GM18507 (cell line): ENCODE data around the gene PERM1.

Source experiments
- DNase-seq: peaks from one replicate; pipeline ENCODE4 v3.0.0; 2011; ENCODE audit warnings: low read depth; ENCODE audit not compliant: insufficient read length; ENCODE audit errors: extremely low spot score
- FAIRE-seq: peaks from 2 replicates; lab custom pipeline; 2011; peaks lifted over from hg19 to GRCh38; lab: Jason Lieb, UNC

PERM1 gene

DNA sequence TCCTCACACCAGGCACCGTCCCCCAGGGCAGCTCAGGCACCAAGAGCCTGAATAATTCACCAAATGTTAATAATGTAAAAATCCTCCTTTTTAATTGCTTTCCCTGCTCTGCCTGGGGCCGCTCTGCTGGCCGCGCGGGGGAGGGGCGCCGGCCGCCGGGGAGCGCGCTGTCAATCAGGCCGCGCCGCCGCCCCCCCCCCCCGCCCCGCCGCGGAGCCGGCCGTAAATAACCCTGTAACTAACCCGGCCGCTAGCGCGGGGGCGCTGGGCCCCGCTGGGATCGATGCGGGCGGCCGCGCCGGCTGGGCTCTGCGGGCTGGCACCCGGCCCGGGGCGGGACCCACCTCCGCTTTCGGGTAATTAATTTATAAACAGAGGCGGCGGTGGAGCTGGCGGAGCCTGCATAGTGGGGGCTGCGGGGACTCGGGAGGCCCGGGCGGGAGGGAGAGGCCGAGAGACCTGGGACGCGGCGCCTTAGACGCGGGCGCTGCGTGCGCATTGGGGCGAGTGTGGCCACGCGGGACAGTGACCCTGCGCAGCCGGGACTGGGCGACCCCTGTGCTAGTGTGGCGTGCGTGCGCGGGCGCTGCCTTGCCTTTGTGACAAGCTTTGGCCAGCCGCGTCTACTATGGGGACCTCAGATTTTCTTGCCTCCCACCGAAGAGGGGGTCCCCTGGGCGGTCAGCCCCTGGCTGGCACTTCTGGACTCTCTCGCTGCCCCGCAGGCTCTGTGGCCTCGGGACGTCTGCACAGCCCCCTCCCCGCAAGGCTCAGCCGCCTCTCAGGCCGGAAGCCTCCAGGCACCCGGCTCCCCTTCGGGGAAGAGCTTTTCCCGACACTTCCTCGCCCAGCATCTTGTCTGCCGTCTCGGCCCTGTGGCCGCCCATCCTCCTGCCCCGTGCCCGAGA lies 41.5 kb downstream of the PERM1 start:
- peak; percentile 46 for DNase-seq
- FAIRE-seq, result no peak

DNA sequence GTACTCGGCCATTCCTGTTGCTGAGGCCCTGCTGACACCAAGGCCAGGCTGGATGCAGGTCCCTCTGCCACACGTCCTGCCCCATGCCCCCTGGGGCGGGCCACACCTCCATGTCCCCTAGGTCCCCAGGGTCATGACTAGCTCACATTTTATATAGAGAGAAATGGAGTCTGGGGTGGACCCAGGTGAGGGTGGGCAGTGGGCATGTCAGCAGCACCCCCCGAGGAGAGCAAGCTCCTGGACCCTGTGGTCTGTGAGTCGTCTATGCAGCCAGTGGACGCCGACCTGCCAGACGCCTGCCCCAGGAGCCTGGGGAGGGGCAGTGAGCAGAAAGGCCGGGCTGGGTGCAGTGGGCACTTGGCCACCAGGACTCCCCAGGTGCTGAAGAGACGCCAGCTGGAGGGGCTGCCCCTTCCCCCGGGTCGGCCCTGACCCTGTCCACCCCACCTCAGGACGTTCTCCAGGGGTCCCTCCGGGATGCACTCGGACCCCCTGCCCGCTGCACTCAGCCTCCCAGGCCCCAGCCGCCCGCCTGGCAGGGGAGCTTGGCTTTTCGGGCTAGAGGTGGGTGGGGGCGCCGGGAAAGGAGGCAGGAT lies 42.3 kb downstream of the PERM1 start:
- DNase-seq, result no peak
- no peak for FAIRE-seq

DNA sequence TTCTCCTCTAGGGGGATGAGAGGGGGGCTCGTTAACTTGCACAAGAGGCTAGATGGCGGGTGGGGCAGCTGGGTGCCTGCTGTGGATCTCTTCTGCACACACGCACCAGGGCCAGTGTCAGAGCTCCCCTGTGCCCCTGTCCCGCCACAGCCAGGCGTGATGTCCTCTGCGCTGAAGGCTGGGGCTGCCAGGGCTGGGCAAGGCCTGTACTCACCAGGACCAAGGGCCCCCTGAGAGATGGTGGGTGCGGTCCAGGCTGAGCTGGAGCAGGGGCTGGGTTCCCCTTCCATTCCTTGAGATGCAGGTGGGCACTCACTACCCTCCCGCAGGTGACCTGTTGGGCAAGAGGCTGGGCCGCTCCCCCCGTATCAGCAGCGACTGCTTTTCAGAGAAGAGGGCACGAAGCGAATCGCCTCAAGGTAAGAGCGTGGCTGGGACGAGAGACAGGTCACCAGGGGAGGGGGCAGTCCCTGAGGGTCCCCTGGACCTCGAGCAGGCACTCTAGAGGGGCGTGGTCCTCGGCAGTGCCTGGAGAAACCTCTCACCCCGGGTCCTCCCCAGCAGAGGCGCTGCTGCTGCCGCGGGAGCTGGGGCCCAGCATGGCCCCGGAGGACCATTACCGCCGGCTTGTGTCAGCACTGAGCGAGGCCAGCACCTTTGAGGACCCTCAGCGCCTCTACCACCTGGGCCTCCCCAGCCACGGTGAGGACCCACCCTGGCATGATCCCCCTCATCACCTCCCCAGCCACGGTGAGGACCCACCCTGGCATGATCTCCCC lies 43.0 kb downstream of the PERM1 start:
- DNase-seq, result no peak
- no peak for FAIRE-seq

DNA sequence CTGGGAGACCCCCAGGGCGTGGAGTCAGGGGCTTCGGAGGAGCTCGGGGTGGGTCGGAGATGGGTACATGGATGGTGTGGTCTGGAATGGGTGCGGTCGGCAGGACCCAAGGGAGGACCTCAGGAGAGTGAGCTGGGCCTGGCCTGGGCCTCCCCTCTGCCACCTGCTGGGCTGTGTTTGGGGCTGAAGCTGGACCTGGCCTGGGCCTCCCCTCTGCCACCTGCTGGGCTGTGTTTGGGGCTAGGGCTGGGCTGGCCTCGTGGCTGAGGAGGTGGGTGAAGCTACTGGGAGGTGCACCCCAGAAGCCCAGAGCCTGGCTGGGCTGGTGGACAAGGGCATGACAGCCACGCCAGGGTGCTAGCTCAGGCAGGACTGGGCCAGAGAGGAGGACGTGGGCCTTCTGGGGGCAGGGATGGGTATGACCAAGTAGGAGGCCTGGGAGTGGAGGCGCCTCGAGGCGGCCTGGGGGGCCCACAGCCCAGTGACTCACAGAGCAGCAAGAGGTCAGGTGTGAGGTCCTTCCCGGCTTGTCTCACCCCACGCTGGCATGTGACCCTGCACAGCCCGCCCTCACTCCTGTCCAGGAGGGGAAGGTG lies 43.7 kb downstream of the PERM1 start:
- DNase-seq, result no peak
- peak; percentile 58 for FAIRE-seq

DNA sequence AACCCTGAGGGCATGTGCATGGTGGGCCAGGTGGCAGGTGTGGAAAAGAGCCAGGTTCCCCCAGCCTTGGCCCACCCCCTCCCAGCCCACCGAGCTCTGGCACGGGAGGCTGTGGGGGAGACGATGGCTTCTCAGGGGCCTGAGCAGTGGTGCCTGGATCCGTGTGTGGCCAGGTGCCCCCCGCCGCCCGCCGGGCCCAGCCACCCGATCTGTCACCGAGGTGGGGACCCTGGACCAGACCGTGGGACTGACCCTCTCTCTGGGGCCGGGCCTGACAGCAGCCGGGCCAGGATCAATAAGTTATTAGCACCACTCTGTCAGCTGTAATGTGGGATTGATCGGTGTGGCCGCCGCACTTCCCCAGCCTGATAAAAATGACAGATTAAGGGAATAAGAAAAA lies 44.4 kb downstream of the PERM1 start:
- DNase-seq (no peak), FAIRE-seq (no peak)

DNA sequence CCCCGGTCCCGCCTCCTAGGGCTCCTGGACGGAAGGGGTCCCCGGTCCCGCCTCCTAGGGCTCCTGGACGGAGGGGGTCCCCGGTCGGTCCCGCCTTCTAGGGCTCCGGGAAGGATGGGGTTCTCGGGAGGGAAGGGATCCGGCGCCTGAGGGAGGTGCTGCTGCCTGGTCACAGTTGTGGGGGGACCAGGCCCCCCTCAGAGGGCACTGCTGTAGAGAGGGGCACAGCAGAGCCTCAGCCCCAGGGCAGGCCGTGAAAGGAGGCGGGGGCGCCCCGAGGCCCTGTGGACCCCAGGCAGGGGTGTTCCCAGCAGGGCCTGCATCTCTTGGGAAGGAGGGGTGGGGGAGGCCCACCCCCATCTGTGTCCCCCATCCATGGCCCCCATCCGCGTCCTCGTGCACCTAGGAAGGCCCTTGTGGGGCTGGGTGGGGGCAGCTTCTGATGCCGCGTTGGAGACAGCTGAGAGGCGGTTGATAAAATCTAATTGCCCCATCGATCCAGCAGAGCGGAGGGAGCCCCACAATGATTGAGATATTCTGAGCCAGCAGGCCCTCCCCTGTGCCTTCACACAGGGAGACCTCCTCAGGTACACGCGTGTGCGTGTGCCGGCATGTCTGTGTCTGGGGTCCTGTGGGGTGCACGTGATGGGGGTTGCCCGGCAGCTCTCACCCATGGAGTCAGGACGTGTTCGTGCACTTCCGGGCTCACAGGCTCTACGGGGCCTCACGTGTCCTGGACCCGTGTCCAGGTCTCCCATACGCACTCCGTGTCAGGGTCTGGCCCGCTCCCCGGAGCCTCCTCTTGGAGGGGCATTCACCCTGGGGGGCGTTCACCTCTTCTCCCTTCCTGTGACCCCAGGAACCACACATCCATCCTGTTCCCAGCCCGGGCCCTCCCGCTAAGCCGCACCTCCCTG lies 45.3 kb downstream of the PERM1 start:
- no peak for FAIRE-seq
- DNase-seq, result no peak

DNA sequence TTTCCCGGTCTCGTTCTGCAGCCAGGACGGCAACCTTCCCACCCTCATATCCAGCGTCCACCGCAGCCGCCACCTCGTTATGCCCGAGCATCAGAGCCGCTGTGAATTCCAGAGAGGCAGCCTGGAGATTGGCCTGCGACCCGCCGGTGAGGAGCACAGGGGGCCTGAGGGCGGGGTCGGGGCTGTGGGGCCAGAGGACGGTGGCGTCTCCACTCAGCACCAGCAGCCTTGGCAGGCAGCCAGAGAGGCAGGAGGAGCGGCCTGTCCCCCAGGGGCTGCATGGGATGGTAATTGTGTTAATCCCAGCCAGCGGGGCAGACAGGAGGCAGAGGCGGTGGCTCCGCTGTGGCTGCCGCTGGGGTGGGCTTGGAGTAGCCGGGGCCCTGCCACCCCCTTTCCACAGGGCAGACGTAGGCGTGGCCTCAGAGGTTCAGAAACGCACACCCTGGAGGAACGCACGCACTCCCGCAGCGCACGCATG lies 46.1 kb downstream of the PERM1 start:
- no peak for DNase-seq
- no peak for FAIRE-seq

DNA sequence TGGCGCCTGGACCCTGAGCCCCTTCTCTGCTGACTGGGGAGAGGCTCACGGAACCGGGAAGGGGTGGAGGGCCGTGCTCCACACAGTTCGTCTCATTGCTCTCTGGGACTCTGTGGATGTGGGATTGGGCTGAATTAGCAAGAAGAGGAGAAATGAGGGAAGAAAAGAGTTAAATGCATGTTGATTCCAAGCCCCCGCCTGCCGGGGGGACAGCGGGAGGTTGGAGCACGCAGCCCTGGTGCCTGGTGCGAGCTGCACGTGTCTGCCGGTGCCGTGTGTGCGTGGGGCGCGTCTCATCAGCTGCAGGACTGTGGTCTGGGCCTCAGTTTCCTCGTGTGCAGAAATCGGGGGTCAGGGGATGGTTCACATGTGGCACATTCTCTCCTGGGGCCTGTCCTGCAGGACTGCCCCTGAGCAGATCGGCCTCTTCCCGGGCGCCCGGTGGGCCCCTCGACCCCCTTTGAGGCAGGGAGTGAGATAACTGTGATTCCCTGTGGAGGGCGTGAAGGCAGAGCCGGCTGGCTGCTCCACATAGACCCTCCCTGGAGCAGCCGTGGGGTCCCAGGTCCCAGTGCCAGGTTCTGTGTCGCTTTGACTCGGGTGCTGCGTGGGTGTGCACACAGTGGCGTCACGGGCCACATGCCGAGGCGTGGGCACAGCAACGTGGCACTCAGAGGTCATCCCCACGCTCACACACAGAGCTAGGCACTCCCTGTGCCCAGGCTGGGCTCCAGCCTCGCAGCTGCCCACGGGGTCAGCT lies 46.7 kb downstream of the PERM1 start:
- no peak for FAIRE-seq
- DNase-seq, result no peak

DNA sequence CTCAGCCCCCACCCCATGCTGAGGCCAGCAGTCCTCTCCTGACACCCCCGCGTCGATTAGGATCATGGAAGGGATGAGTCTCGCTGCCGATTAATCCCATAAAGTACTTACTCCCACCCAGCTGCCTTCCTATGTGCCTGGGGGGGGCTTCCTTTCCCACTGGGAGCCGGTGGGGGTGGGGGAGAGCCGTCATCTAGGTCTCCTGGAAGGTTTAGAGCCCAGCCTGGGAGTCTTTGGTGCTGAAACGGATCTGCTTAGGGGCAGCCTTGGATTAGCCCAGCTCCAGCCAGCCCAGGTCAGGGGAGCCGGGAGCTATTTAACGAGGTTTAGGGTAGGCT lies 48.3 kb downstream of the PERM1 start:
- FAIRE-seq (no peak), DNase-seq (no peak)

DNA sequence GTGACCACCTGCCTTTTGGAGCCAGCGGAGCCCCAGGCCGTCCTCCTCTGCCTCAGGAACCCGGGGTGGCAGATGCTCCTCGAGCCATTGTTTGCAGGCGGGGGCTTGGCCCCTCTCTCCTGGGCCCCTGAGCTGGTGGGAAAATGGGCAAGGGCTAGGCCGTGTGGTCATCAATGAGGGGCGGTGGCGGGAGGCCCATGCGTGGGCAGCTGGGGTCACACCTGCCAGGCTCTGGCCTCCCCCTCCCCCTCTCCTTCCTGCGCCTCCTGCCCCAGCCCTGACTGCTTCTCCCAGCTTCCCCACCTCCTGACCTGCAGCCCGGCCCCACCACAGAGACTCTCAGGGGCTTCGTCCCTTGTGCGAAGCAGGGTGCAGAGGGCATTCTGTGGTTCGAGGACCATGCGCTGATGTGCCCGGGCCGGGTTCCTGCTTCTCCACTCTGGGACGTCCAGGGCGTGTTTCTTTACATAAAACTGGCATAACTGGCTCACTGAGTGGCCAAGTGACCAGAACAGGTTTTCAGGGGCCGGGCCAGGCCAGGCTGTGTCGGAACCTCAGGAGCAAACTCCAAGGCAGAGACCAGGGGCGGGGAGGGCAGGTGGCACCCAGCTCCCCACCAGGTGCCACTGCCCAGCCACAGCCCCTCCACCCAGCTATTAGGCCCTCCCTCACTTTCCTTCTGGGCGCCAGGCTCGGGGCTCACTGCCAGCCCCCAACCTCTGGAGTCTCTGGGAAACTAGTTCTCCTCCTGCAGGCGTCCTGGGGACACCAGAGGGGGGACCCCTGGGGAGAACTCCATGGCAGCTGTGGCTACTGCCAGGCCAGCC lies 48.9 kb downstream of the PERM1 start:
- no peak for DNase-seq
- FAIRE-seq, result no peak

DNA sequence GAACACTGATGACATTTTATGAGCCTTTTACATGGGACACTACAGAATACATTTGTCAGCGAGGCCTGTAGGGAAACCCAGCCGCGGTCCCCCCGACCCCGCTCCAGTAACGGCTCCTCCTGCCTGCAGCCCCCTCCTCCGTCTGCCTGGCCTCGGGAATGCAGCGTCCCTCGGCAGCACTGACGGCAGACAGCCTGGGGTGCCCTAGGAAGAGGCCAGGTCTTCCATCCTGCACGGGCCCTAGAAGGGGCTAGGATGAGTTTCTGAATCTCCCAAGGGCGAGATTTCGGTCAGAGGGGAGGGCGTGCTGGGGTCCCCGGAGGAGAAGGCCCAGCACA lies 49.8 kb downstream of the PERM1 start:
- DNase-seq, result no peak
- FAIRE-seq, result no peak

DNA sequence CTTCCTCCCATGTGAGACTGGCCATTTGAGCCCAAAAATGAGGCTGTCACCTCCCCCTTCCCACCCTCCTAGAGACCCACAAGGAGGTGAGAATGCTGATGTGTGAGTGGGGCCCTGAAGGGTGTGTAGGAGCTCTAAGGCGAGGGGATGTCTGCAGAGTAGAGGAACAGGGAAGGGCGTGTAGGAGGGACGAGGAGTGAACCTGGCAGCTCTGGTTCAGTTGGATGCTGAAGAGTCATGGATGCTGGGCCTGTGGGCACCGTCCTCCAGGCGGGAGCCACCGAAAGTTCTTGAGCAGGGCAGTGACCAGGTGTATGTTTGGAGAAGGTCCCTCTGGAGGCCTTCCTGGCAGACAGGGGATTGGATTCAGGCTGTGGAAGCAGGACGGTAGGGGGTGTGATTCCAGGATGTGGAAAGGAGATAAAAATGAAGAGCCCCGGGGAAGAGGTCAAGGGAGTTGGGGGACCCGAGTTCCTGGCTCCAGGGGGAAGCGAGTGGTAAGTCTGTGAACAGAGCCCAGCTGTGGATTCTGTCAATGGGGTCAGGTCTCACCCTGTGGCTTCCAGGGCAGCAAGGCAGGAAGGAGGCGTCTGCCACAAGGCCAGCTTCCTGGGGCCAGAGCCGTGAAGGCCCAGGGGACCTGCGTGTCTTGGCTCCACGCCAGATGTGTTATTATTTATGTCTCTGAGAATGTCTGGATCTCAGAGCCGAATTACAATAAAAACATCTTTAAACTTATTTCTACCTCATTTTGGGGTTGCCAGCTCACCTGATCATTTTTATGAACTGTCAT lies 50.3 kb downstream of the PERM1 start:
- DNase-seq (no peak), FAIRE-seq (no peak)

DNA sequence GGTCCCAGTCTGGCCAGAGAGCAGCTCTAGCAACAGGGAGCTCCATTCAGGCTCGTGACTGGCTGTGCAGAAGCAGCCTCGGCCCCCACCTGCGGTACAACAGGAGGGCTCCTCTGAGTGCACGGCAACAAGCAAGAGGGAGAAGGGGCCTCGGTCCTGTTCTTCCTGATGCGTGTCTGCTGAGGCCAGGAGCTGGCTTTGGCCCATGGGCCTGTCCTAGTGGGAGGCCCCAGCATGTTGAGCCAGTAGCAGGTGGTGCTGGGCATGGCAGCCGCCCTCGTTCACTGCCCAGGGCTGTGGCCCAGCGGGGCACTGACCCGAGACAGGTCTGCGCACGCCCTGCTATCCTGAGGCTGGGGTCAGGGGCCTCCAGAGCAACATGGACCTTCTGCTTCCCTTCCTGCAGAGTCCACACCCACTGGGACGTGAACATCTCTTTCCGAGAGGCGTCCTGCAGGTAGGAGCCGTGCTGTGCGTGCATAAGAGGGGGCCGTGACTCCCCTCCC lies 51.2 kb downstream of the PERM1 start:
- FAIRE-seq (no peak), DNase-seq (no peak)

DNA sequence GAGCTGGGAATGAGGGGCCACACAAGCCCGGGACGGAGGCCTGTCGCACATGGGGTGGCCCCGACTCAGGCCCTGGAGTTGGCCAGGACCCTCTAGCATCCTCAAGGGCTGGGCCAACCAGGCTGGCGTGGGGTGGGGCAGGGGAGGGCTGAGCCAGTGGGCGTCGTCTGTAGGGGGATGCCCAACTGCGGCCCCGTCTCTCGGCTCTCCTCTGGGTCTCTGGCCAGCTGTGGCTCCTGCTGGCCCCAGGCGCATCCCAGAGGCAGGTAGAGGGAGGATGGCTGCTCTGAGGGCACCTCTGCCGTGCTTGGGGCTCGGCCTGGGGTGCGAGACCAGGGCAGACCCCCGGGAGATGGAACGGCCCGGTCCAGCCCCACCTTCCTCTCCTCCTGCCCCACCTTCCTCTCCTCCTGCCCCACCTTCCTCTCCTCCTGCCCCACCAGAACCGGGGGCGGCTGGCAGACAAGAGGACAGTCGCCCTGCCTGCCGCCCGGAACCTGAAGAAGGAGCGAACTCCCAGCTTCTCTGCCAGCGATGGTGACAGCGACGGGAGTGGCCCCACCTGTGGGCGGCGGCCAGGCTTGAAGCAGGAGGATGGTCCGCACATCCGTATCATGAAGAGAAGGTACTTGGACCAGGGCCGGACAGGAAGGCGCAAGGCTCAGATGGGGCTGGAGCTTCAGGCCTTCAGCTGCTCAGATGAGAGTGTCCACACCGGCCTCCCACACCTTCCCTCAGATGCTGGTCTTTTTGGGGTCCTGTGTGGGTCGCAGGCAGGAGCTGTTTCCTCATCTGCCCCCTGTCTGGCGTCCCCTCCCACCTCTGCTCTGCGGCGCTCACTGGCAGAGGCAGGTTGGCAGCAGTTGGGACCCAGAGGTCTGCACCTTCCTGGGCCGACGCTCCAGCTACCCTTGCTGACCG lies 51.9 kb downstream of the PERM1 start:
- no peak for DNase-seq
- no peak for FAIRE-seq

DNA sequence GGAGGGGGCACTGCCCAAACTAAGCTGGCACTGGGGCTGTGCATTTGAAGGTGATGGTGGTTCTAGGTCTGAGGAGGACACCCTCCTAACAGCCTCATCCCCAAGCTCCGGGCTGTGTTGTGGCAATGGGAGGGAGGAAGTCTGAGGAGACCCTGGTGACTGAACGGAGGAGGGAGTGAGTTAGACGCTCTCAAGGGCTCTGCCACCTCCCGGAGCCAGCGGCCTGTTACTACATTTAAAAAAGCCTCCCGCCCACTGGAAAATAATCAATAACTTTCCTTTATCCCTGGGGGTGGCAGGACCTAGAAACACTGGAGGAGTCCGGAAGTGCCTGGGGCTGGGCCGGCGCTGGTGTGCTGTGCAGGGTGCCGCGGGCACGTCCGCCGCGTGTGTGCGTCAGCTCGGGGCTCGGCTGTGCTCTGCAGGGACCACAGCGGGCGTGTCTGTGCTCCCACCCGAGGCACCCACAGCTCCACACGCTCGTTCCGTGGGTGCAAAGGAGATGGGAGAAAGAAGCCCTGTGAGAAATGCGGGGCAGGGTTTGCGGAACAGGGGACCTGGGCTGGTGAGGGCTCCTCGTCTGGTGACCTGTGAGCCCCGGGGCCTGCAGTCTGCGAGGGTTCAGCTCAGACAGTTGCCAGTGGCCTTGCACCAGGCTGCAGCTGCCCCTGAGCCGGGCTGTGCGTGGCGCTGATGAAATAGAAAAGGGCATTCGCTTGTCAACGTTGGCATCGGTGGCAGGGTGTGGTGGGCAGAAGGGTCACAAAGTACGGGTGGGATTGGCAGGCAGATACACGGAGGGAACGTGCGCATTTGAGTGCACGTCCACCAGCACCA lies 52.9 kb downstream of the PERM1 start:
- no peak for FAIRE-seq
- DNase-seq, result no peak
